CD4-positive, alpha-beta T cell treated with Interferon alpha-2 for 1 hour (primary cell): ENCODE data around the gene RPL28.
"Not testable (repeated sequence)": the region's sequence is repeated elsewhere in the genome, so short reads cannot be mapped to it uniquely, and the experiment has no call there.

ENCODE experiments used
- DNase-seq, 2 donors: peaks; one replicate each; pipeline ENCODE4 v3.0.0-alpha.2; 2020 to 2022

Gene RPL28

GRCh38 chr19:55398200-55398925, 12.6 kb downstream of the RPL28 start:
- peak in 1 of 2 donors; percentile 30 for DNase-seq

GRCh38 chr19:55400281-55401087, 14.8 kb downstream of the RPL28 start:
- no peak for DNase-seq

DNA sequence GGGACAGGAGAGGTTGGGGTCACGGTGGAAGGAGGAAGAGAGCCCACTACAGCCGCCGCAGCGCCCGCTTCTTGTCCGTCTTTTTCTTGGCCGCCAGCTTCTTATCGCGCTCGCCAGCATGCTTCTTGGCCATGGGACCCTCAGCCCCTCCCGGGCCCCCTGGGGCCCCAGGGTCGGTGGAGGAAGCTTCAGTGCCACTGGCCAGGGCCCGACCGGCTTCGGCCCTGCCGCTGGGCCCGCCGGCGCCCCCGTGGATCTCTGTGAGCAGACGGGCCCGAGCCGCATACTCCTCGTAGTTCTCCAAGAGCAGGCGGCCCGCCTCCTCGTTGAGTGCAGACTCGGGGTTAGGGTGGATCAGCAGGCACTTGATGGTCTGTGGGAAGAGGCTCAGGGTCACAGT, 15.7 kb downstream of the RPL28 start:
- DNase-seq = not testable (repeated sequence)

DNA sequence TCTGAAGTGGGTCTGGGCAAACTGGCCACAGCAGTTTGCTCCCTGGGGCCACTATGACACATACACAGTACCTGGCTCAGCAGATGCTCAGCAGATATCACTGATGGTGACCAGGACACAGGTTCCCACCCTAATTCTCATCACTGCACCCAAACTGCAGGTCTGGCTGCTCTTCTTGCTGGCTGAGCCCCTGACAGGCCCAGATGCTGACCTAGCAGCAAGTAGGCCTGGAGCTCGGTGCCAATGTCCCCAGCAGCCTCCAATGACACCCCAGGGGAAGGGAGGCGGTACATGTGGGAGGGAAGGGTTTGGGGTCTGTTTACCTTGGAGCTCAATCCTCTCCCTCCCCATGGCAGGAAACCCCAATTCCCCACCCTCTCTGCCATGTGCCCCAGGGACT, 16.8 kb downstream of the RPL28 start:
- DNase-seq = no peak

DNA sequence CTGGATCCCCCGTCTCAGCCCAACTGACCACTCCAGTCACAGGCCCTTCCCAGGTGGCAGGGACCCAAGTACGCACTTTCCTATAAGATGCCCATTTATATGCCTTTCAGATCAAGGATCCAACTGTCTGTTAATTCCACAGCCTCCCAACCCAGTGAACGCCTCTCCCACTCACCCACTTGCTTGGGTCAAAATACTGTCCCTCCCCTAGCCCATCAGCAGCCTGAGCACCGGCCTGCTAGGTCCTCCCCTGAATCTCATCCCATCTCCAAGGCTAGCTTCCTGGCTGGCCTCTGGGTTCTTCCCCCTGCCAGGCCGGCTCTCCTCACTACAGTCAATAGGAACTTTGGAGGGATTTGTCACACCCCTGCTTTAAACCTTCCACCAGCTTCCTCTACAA, 19.9 kb downstream of the RPL28 start:
- no peak for DNase-seq

DNA sequence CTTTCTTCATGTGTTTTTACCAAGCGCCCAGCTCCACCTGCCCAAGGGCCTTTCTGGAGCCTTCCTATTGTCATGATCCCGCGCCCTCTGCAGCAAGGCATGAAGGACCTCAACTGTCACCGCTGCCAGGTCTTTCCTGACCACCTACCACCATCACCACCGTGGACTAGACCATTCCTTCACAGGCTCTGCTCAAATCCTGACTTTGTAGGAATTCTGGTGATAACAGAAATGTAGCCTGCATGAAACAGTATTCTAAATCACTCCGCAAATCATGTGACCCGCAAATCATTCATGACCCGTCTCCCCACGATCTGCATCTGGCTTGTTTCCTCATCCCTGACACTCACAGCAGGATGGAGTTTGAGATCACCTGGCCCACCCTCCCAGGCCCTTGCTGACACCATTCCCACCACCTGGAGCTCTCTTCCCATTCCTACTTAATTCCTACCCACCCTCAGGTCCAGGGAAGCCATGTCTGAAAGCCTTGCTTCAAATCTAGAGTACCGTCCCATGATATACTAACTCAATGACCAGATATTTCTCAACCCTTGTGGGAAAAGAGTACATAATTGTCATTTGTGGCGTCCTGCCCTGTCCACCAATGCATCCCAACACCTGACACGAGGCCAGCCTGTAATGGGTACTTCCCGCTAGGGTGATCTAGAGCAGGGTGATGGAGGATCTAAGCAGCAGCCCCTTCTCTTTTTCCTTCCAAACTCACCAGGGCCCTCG, 20.5 kb downstream of the RPL28 start:
- no peak for DNase-seq

GRCh38 chr19:55406826-55407549, 21.3 kb downstream of the RPL28 start:
- peak in 1 of 2 donors; percentile 43 for DNase-seq

DNA sequence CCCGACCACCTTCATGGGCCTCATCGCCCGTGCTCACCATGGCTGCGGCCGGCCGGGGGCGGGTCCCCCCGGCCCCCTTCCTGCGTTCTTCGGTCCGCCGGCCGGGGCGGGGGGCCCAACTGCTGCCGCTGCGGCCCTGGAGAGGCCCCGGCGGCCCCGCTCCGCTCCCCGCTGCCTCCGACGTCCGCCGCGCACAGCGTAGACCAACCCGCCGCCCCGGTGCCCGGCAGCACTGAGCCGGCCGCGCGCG, 21.7 kb downstream of the RPL28 start, which contains the start of gene UBE2S:
Gene UBE2S (minus strand): TSS at position 239 of the 250 bp plus-strand sequence. CDS start 199 bp downstream, at position 40.
- not testable (repeated sequence) for DNase-seq

DNA sequence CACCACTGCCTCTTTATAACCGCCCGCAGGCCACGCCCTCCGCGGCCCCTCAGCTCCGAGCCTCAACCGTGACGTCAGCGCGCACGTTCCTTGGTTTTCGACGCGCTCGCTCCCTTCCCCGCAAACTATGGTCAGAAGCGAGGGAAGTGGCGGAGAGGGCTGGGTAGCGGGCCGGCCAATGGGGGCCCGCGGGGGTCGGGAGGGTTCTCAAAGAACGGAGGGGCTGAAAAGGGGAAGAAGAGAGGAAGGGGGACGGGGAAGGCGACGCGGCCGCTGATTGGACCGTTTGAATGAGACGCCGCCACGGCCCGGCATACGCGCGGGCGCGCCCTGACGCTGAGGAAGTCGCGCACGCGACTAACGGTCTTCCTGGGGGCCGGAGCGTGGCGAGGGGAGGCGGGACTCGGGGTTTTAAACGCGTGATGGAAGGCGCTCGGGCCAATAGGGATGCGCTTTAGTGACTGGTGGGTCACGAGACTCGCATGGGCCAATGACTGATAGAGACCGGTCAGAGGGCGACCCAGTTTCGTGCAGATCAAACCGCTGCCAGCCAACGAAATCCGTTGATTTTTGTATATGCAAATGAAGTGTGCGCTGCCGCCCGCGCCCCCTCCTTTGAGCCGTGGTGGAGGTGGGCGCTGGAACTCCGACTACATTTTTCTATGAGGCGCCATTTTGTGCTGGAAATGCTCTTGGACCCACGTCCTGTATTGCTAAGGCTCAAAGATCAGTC, 22.2 kb downstream of the RPL28 start:
- DNase-seq = peak; percentile 99

GRCh38 chr19:55408533-55408872, 22.8 kb downstream of the RPL28 start:
- no peak for DNase-seq

DNA sequence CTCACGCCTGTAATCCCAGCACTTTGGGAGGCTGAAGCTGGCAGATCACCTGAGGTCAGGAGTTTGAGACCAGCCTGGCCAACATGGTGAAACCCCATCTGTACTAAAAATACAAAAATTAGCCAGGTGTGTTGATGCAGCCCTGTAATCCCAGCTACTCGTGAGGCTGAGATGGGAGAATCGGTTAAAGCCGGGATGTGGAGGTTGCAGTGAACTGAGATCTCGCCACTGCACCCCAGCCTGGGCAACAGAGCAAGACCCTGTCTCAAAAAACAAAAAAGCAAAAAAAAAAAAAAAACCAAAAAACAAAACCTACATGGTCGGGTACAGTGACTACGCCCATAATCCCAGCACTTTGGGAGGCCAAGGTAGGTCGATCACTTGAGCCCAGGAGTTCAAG, 23.4 kb downstream of the RPL28 start:
- not testable (repeated sequence) for DNase-seq

- no peak for DNase-seq
Observed at GRCh38 chr19:55410168-55410567, 24.4 kb downstream of the RPL28 start.

DNA sequence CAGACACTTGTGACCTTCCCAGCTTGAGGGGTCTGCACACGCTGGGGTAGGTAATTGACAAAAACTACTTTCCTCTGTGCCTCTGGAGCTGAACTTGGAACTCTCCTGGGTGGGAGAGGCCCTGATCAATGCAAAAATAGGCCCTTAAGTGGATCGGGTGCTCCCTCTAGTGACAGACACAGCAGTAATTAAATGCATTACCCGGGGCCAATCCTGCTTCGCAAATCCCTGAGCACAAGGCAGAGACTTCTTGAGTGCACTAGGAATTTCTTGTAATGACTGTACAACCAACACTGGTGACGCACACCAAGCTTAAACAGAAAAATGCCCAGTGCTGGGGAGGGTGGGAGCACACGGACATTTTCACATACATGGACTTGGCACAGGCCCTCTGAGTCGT, 32.5 kb downstream of the RPL28 start:
- DNase-seq = peak; percentile 56 to 75

DNA sequence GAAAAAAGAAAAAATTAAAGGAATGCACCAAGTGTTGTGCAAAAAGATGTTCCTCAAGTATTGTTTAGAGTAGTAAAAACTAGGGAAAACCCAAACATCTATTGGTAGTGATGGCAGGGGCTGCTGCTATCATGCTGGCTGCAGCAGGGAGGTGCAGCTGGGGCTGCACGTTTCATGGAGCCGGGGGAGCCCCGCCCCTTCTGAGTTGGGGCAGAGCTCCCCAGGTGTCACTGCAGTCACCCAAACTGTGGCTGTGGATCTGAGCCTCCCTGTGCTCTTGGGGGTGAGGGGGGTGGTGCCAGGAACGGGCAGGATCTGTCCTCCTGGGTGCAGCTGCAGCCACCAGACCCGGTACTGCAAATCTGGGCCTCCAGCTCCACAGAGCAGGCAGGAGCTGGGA, 33.4 kb downstream of the RPL28 start:
- DNase-seq = no peak

DNA sequence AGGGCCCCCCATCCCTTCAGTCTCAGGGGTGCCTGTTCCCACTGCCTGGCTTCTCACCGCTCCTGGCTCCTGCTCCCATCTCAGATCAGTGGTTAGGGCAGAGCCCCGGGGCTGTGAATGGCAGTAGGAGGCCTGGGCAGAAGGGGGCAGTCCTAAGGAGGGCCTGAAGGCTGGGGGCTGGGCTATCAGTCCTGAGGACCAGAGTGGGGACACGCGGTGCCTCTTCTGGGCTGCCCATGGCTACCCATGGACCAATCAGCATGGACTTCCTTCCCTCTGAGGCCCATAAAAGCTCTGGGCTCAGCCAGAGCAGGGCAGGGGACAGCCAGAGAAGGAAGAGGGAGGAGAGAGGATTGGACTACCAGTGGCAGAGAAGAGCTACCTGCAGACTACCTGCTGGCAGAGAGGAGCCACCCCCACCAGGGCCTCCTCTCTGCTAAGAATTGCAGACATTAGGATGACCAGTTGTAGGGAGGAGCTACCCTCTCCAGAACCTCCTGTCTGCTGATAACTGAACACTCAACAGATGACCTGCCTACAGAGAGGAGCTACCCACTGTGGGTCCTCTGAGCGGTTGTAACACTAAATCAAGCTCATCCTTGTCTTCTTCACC, 34.0 kb downstream of the RPL28 start:
- no peak for DNase-seq

DNA sequence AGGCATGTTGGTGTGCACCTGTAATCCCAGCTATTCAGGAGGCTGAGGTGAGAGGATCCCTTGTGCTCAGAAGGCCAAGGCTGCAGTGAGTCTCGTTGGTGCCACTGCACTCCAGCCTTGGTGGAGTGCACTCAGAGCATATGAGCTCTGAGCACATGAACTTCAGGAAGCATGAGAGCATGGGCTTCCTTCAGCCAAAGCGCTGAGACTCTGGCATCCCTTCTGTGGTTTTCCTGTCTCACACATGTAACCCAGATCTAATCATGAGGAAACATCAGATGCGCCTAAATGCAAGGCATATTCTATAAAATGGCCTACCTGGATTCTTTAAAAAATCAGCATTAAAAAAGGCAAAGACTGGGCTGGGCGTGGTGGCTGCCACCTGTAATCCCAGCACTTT, 35.5 kb downstream of the RPL28 start:
- peak in 1 of 2 donors; percentile 56 for DNase-seq

- DNase-seq = no peak
Observed at GRCh38 chr19:55423225-55424005, 37.7 kb downstream of the RPL28 start.

- DNase-seq = no peak
Observed at GRCh38 chr19:55424518-55424917, 38.8 kb downstream of the RPL28 start.

DNA sequence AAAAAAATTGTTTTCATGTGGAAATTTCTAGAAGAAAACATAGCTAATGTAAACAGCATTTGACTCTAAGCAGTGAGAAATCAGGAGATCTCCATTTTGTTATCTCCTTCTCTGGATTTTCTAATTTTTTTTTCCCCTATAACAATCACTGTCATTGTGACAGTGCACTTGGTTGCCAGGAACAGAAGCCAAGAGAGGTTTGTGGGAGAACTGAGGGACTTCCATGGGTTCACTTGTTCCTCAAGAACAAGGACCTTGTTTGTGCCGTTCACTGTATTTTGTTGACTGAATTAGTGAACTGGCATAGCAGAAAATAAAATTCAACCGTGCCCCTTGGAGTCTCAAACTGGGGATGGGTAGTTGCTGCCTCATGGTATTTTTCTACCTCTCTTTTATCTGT, 40.3 kb downstream of the RPL28 start:
- no peak for DNase-seq

- DNase-seq = no peak
Observed at GRCh38 chr19:55431183-55431582, 45.5 kb downstream of the RPL28 start.
